Measurements from ENCODE around the gene FADS1. TPM values are rescaled to one million over a fixed set of nuclear protein-coding genes. Genes with fewer than 3 reads are reported as not detected.

The FADS1 gene
- total RNA-seq, 6 experiments from 2014 or later: 25.9 to 39.1 (median 36.4) TPM

- Mint-ChIP-seq H3K4me3 (no peak overlapping the region), H3K9me3 (no peaks in the 10 kb centered on the region), H3K36me3 (ENCODE audit: low read depth) (no peaks in the 10 kb centered on the region), H3K27ac (no peak overlapping the region), H3K4me1 (ENCODE audit: low read depth) (no peaks in the 10 kb centered on the region), H3K27me3 (ENCODE audit: insufficient read depth) (peaks cover 19% of the 10 kb centered on the region)
- TF ChIP-seq CTCF (IDR thresholded peaks at IDR 0.05): peak; percentile 94
- peak; percentile 54 for DNase-seq
Observed at GRCh38 chr11:61776561-61777075, 40.2 kb downstream of the FADS1 start.

GRCh38 chr11:61775606-61776554 lies 40.9 kb downstream of the FADS1 start:
- H3K36me3 Mint-ChIP-seq (ENCODE audit: low read depth): no peaks in the 10 kb centered on the region
- H3K9me3 Mint-ChIP-seq: no peaks in the 10 kb centered on the region
- no peak overlapping the region for H3K4me3 Mint-ChIP-seq
- DNase-seq: no peak
- H3K4me1 Mint-ChIP-seq (ENCODE audit: low read depth): no peaks in the 10 kb centered on the region
- no peak for TF ChIP-seq CTCF (IDR thresholded peaks at IDR 0.05)
- peaks cover 19% of the 10 kb centered on the region for H3K27me3 Mint-ChIP-seq (ENCODE audit: insufficient read depth)
- H3K27ac Mint-ChIP-seq: no peak overlapping the region

DNA sequence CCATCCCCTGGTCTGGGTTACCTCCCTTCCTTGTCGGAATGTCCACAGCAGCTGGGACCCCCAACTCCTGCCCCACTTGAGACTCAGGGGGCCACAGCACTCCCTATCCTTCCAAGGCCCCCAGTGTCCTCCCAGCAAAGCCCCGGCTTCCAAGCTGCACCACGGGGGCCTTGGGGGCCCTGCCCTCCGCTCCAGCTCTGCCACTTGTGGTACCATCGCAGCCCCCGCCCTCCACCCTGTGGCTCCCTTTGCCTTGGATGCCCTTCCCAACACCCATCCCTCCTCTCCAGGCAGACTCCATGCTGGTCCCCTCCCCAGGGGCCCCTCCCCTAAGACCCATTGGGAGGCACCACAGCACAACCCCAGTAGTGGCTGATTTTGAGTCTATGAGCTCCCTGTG lies 41.7 kb downstream of the FADS1 start:
- no peaks in the 10 kb centered on the region for H3K9me3 Mint-ChIP-seq
- TF ChIP-seq CTCF (IDR thresholded peaks at IDR 0.05): no peak
- H3K36me3 Mint-ChIP-seq (ENCODE audit: low read depth): no peaks in the 10 kb centered on the region
- H3K4me3 Mint-ChIP-seq: no peak overlapping the region
- no peak overlapping the region for H3K27ac Mint-ChIP-seq
- H3K4me1 Mint-ChIP-seq (ENCODE audit: low read depth): no peaks in the 10 kb centered on the region
- no peak for DNase-seq
- peaks cover 19% of the 10 kb centered on the region for H3K27me3 Mint-ChIP-seq (ENCODE audit: insufficient read depth)

GRCh38 chr11:61774411-61774810 lies 42.4 kb downstream of the FADS1 start:
- no peak for TF ChIP-seq CTCF (IDR thresholded peaks at IDR 0.05)
- no peaks in the 10 kb centered on the region for H3K4me1 Mint-ChIP-seq (ENCODE audit: low read depth)
- no peak for DNase-seq
- H3K9me3 Mint-ChIP-seq: no peaks in the 10 kb centered on the region
- peaks cover 15% of the 10 kb centered on the region for H3K27me3 Mint-ChIP-seq (ENCODE audit: insufficient read depth)
- no peak overlapping the region for H3K4me3 Mint-ChIP-seq
- H3K36me3 Mint-ChIP-seq (ENCODE audit: low read depth): no peaks in the 10 kb centered on the region
- H3K27ac Mint-ChIP-seq: no peak overlapping the region

GRCh38 chr11:61773809-61774208 lies 43.0 kb downstream of the FADS1 start:
- Mint-ChIP-seq H3K4me3 (no peak overlapping the region), H3K9me3 (no peaks in the 10 kb centered on the region), H3K27me3 (ENCODE audit: insufficient read depth) (peaks cover 15% of the 10 kb centered on the region), H3K36me3 (ENCODE audit: low read depth) (no peaks in the 10 kb centered on the region), H3K27ac (no peak overlapping the region), H3K4me1 (ENCODE audit: low read depth) (no peaks in the 10 kb centered on the region)
- no peak for TF ChIP-seq CTCF (IDR thresholded peaks at IDR 0.05)
- DNase-seq: no peak
